Colonic mucosa (tissue), 4 donors: ENCODE measurements around the gene FRZB. TPM values are rescaled to one million over a fixed set of nuclear protein-coding genes. Genes with fewer than 3 reads are reported as not detected.

Source experiments
- DNase-seq: peaks from one replicate; pipeline ENCODE4 v3.0.0-alpha.2; 2020
- H3K27ac ChIP-seq: fragments of 200-600 bp; one replicate; pipeline ENCODE4 v1.8.0; 2021
- H3K27me3 ChIP-seq: fragments of 200-600 bp; one replicate; pipeline ENCODE4 v1.8.0; 2021
- H3K36me3 ChIP-seq: fragments of 200-600 bp; one replicate; pipeline ENCODE4 v1.8.0; 2021
- H3K4me1 ChIP-seq: fragments of 200-600 bp; one replicate; pipeline ENCODE4 v1.8.0; 2021; ENCODE audit warnings: mild to moderate bottlenecking
- H3K4me3 ChIP-seq: fragments of 200-600 bp; one replicate; pipeline ENCODE4 v1.8.0; 2021
- H3K9ac ChIP-seq, 2 donors: one replicate each; pipeline ENCODE4 v1.7.0; 2013; ENCODE audit warnings: control low read depth in 2 of 2, low read depth in 2 of 2, low read length in 2 of 2
- H3K9me3 ChIP-seq: fragments of 200-600 bp; one replicate; pipeline ENCODE4 v1.8.0; 2021
- CTCF ChIP-seq: fragments of 200-600 bp; IDR thresholded peaks from one replicate; pipeline ENCODE4 v1.8.0; 2022; ENCODE audit warnings: antibody characterized with exemption, mild to moderate bottlenecking
- intact Hi-C: fragments of 100-400 bp; cut with DNase I; formaldehyde crosslinking; loops from one replicate; pipeline ENCODE4 v1.14.1; 2022
- total RNA-seq, 2 donors: library from RNA; stranded (reverse); fragmentation: NEBNext Ultra II Directional in 1 of 2; extraction: Animal tissue kit (Norgen Biotek cat#: 25700) in 1 of 2; gene quantifications; one replicate each; pipeline ENCODE4 v1.2.1, GENCODE V29; 2021
- donor health status: healthy.
- donor health status: DM: no; HTN: no; CAD: no.
- donor health status: DM: no; HTN: no; CAD: no.

Gene FRZB
- total RNA-seq, 2 donors from 2014 or later = 12.8 to 26.8 TPM

- no peaks in the 10 kb centered on the region for H3K4me1 ChIP-seq
- no peak overlapping the region for H3K4me3 ChIP-seq
- no peak for DNase-seq
- no peaks in the 10 kb centered on the region for H3K9me3 ChIP-seq
- no peak overlapping the region for H3K9ac ChIP-seq
- TF ChIP-seq CTCF = no peak
- H3K36me3 ChIP-seq = no peaks in the 10 kb centered on the region
- intact Hi-C loops = no loop called here
- H3K27ac ChIP-seq = no peak overlapping the region
- no peaks in the 10 kb centered on the region for H3K27me3 ChIP-seq
These were observed 2.8 kb downstream of the FRZB start for GRCh38 chr2:182863642-182864041.

GRCh38 chr2:182862091-182862490, 4.3 kb downstream of the FRZB start:
- TF ChIP-seq CTCF = no peak
- Histone ChIP-seq H3K4me3 (no peak overlapping the region), H3K27me3 (no peaks in the 10 kb centered on the region), H3K27ac (no peak overlapping the region), H3K9me3 (no peaks in the 10 kb centered on the region), H3K9ac (no peak overlapping the region), H3K4me1 (no peaks in the 10 kb centered on the region), H3K36me3 (no peaks in the 10 kb centered on the region)
- DNase-seq = no peak
- intact Hi-C loops = no loop called here

- no peaks in the 10 kb centered on the region for H3K36me3 ChIP-seq
- no peak for DNase-seq
- H3K9ac ChIP-seq = no peak overlapping the region
- H3K9me3 ChIP-seq = no peaks in the 10 kb centered on the region
- TF ChIP-seq CTCF = no peak
- no peaks in the 10 kb centered on the region for H3K4me1 ChIP-seq
- H3K27me3 ChIP-seq = no peaks in the 10 kb centered on the region
- intact Hi-C loops = no loop called here
- no peak overlapping the region for H3K27ac ChIP-seq
- no peak overlapping the region for H3K4me3 ChIP-seq
These were observed 5.6 kb downstream of the FRZB start for GRCh38 chr2:182860858-182861257.

GRCh38 chr2:182858671-182859070, 7.8 kb downstream of the FRZB start:
- Histone ChIP-seq H3K9me3 (no peaks in the 10 kb centered on the region), H3K9ac (no peak overlapping the region), H3K27ac (no peak overlapping the region), H3K4me3 (no peak overlapping the region), H3K4me1 (no peaks in the 10 kb centered on the region), H3K36me3 (no peaks in the 10 kb centered on the region), H3K27me3 (no peaks in the 10 kb centered on the region)
- no peak for DNase-seq
- no peak for TF ChIP-seq CTCF
- intact Hi-C loops = no loop called here

- Histone ChIP-seq H3K27ac (no peak overlapping the region), H3K9ac (no peak overlapping the region), H3K27me3 (no peaks in the 10 kb centered on the region), H3K4me1 (no peaks in the 10 kb centered on the region), H3K9me3 (no peaks in the 10 kb centered on the region), H3K36me3 (no peaks in the 10 kb centered on the region), H3K4me3 (no peak overlapping the region)
- DNase-seq = no peak
- TF ChIP-seq CTCF = no peak
- intact Hi-C loops = no loop called here
These were observed 11.1 kb downstream of the FRZB start for GRCh38 chr2:182855376-182855775.
